ENCODE results near the gene POP7. TPM values are rescaled to one million over a fixed set of nuclear protein-coding genes. Genes with fewer than 3 reads are reported as not detected.
"Not testable (repeated sequence)": the region's sequence is repeated elsewhere in the genome, so short reads cannot be mapped to it uniquely, and the experiment has no call there.

POP7 gene
- 82.6 and 94.3 TPM in 2 replicates for total RNA-seq (2014; rRNA removed; shearing (Covaris generic))
- total RNA-seq (2022) = 43.7 and 47.2 TPM in 2 replicates
- Bru-seq, nascent RNA = percentile 75 among the genes with signal in this experiment
- BruChase-seq, experiment 1, labeled RNA remaining after a 6-hour chase = percentile 65 among the genes with signal in this experiment
- BruChase-seq, experiment 2, labeled RNA remaining after a 2-hour chase = percentile 86 among the genes with signal in this experiment
- long read RNA-seq, transcript POP7-201 (2 exons, 927 nt) = major isoform, 56 of 60 reads
- long read RNA-seq, partial matches to known transcripts = 4 of 60 reads
- long read RNA-seq, other reads (novel, unspliced or antisense) = 0 of 60 reads

DNA sequence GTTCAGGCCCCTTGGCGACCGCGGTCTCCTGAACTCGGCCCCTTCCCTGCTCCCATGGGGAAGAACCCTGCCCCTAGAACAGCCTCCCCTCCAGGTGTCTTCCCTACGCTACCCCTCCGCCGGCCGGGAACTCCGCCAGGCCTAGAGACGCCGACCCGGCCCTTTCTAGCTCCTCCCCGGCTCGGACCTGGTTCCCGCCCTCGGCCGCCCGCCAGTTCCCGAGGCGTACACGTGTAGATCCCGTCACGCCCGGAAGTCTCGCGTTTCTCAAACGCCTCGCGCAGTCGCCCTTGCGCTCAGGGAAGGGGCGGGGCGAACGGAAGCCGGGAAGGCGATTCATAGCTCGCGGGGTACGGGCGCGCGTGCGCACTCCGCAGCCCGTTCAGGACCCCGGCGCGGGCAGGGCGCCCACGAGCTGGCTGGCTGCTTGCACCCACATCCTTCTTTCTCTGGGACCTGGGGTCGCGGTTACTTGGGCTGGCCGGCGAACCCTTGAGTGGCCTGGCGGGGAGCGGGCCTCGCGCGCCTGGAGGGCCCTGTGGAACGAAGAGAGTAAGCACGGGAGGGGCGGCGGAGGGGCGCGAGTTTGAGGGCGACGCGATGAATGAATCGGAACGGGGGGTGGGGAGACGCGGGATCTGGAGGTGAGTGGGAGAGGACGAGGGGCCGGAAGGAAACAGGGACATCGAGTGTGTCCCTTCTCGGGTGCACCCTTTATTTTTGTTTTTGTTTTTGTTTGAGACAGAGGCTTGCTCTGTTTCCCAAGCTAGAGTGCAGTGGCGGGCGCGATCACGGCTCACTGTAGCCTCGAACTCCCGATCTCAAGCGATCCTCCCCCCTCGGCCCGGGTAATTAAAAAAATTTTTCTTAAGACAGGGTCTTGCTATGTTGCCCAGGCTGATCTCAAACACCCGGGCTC, at the start of gene POP7:
Gene POP7 (plus strand): TSS at position 369 of the 919 bp plus-strand sequence. CDS start 710 bp downstream, outside the sequence.
- no peak for TF ChIP-seq EZH2phosphoT487 (IDR thresholded peaks at IDR 0.05; ENCODE audit: borderline replicate concordance, low read depth, low read length)
- TF ChIP-seq, protein P1, sequence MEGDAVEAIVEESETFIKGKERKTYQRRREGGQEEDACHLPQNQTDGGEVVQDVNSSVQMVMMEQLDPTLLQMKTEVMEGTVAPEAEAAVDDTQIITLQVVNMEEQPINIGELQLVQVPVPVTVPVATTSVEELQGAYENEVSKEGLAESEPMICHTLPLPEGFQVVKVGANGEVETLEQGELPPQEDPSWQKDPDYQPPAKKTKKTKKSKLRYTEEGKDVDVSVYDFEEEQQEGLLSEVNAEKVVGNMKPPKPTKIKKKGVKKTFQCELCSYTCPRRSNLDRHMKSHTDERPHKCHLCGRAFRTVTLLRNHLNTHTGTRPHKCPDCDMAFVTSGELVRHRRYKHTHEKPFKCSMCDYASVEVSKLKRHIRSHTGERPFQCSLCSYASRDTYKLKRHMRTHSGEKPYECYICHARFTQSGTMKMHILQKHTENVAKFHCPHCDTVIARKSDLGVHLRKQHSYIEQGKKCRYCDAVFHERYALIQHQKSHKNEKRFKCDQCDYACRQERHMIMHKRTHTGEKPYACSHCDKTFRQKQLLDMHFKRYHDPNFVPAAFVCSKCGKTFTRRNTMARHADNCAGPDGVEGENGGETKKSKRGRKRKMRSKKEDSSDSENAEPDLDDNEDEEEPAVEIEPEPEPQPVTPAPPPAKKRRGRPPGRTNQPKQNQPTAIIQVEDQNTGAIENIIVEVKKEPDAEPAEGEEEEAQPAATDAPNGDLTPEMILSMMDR (conservative IDR thresholded peaks at IDR 0.05; ENCODE audit: low read length) = no peak
- Histone ChIP-seq H3K4me3 (ENCODE audit: low read depth, low read length, poor library complexity, severe bottlenecking) (peak within 1 kb of the TSS; percentile 99), H3K9me3 (ENCODE audit: low read length) (no peaks in the 10 kb centered on the region), H3K79me2 (ENCODE audit: insufficient read depth, low read depth, low read length) (peaks cover 25% of the 10 kb centered on the region), H3K36me3 (ENCODE audit: insufficient read depth, low read length) (peaks cover 28% of the 10 kb centered on the region), H3K4me1 (ENCODE audit: insufficient read depth, low read length, poor library complexity, severe bottlenecking) (peaks cover 18% of the 10 kb centered on the region), H3K4me2 (ENCODE audit: low read length) (peak within 1 kb of the TSS; percentile 97), H3K9me2 (ENCODE audit: insufficient read depth, low read length) (no peaks in the 10 kb centered on the region), H4K20me1 (ENCODE audit: insufficient read depth, low read length) (0 out of 2 replicates have a peak, but pooled peaks cover 6% of the 10 kb centered on the region), H2AFZ (ENCODE audit: low read length) (peak within 1 kb of the TSS; percentile 81), H3K27ac (ENCODE audit: low read depth, low read length, poor library complexity, severe bottlenecking) (peak within 1 kb of the TSS; percentile 88)
- intact Hi-C loops (cut with micrococcal nuclease; ENCODE audit: unreplicated experiment) = loop anchor here (1.0 to 5.0 kb wide), 3 partner anchors 19 to 146 kb away; partner anchors contain the start of gene SLC12A9
- BruUV-seq (replicated peaks) = TSS peak; percentile 91
- ChIA-PET POLR2A (interaction anchor here (0.6 to 2.4 kb wide), 22 partner anchors 8 to 1268 kb away, joined by 3 to 28 read pairs (median 3); partner anchors contain the start of genes FBXO24, LRCH4, MOSPD3 and SAP25), CTCF (ENCODE audit: unreplicated experiment) (interaction anchor here (0.6 to 1.7 kb wide), 9 partner anchors 10 to 631 kb away, joined by 3 to 13 read pairs (median 4); partner anchors contain the start of genes MOSPD3 and SLC12A9)
- peak; percentile 99 for DNase-seq (ENCODE audit: low spot score)

DNA sequence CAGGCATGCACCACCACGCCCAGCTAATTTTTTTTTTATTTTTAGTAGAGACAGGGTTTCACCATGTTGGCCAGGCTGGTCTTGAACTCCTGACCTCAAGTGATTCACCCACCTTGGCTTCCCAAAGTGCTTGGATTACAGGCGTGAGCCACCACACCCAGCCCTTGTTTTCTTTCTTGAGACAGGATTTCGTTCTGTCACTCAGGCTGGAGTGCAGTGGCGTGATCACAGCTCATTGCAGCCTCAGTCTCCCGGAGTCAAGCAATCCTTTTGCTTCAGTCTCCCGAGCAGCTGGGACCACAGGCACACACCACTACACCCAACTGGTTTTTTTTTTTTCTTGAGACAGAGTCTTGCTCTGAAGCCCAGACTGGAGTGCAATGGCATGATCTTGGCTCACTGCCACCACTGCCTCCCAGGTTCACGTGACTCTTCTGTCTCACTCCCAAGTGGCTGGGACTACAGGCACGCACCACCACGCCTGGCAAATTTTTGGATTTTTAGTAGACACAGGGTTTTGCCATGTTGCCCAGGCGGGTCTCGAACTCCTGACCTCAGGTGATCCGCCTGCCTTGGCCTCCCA, 43.6 kb upstream of the POP7 start:
- H3K4me3 ChIP-seq (ENCODE audit: low read depth, low read length, poor library complexity, severe bottlenecking); BruUV-seq (replicated peaks); CTCF ChIA-PET (ENCODE audit: unreplicated experiment); H3K79me2 ChIP-seq (ENCODE audit: insufficient read depth, low read depth, low read length); H3K36me3 ChIP-seq (ENCODE audit: insufficient read depth, low read length); DNase-seq (ENCODE audit: low spot score); H3K4me2 ChIP-seq (ENCODE audit: low read length); H3K9me3 ChIP-seq (ENCODE audit: low read length); intact Hi-C loops (cut with micrococcal nuclease; ENCODE audit: unreplicated experiment); H2AFZ ChIP-seq (ENCODE audit: low read length); H4K20me1 ChIP-seq (ENCODE audit: insufficient read depth, low read length); POLR2A ChIA-PET; H3K9me2 ChIP-seq (ENCODE audit: insufficient read depth, low read length); H3K4me1 ChIP-seq (ENCODE audit: insufficient read depth, low read length, poor library complexity, severe bottlenecking); H3K27ac ChIP-seq (ENCODE audit: low read depth, low read length, poor library complexity, severe bottlenecking): not testable (repeated sequence)

DNA sequence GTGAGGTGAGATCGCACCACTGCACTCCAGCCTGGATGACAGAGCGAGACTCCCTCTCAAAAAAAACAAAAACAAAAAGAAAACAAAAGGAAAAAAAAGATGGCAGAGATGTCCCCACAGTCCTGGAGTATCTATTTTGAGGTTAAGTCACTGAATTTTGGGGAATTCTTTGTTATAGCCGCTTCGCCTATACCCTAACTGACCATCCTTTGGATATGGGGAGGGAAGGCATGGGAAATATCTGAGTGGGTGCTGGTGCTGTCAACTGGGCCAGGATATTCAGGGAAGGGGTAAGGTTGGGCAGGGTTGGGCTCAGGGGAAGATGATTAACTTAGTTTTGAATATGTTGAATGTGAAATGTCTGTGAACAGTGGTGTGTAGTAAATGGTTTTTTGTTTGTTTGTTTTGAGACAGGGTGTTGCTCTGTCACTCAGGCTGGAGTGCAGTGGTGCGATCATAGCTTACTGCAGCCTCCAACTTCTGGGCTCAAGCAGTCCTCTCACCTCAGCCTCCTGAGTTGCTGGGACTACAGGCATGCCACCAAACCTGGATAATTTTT, 40.7 kb upstream of the POP7 start:
- no peaks in the 10 kb centered on the region for H3K9me3 ChIP-seq (ENCODE audit: low read length)
- H3K79me2 ChIP-seq (ENCODE audit: insufficient read depth, low read depth, low read length) = no peaks in the 10 kb centered on the region
- no peak overlapping the region for H3K27ac ChIP-seq (ENCODE audit: low read depth, low read length, poor library complexity, severe bottlenecking)
- H3K36me3 ChIP-seq (ENCODE audit: insufficient read depth, low read length) = no peaks in the 10 kb centered on the region
- no TSS peak for BruUV-seq (replicated peaks)
- H3K4me3 ChIP-seq (ENCODE audit: low read depth, low read length, poor library complexity, severe bottlenecking) = no peak overlapping the region
- H3K4me1 ChIP-seq (ENCODE audit: insufficient read depth, low read length, poor library complexity, severe bottlenecking) = no peaks in the 10 kb centered on the region
- intact Hi-C loops (cut with micrococcal nuclease; ENCODE audit: unreplicated experiment) = no loop called here
- no peak for DNase-seq (ENCODE audit: low spot score)
- POLR2A ChIA-PET = no interaction called here
- H3K9me2 ChIP-seq (ENCODE audit: insufficient read depth, low read length) = no peaks in the 10 kb centered on the region
- no peak overlapping the region for H2AFZ ChIP-seq (ENCODE audit: low read length)
- CTCF ChIA-PET (ENCODE audit: unreplicated experiment) = no interaction called here
- H3K4me2 ChIP-seq (ENCODE audit: low read length) = no peak overlapping the region
- no peak for TF ChIP-seq EZH2phosphoT487 (IDR thresholded peaks at IDR 0.05; ENCODE audit: borderline replicate concordance, low read depth, low read length)
- TF ChIP-seq, protein P1 (conservative IDR thresholded peaks at IDR 0.05; ENCODE audit: low read length) = no peak
- no peaks in the 10 kb centered on the region for H4K20me1 ChIP-seq (ENCODE audit: insufficient read depth, low read length)

Data from OCI-LY7 (cell line).